ENCODE data around the gene RBM19.

RBM19 gene

GRCh38 chr12:113855998-113856397 is 110.1 kb downstream of the RBM19 start:
- DNase-seq (ENCODE audit: low read depth) = no peak

- DNase-seq (ENCODE audit: low read depth) = no peak
Measured at GRCh38 chr12:113854385-113855142, 111.6 kb downstream of the RBM19 start.

GRCh38 chr12:113853491-113853890 is 112.6 kb downstream of the RBM19 start:
- no peak for DNase-seq (ENCODE audit: low read depth)

GRCh38 chr12:113852695-113853490 is 113.2 kb downstream of the RBM19 start:
- no peak for DNase-seq (ENCODE audit: low read depth)

- no peak for DNase-seq (ENCODE audit: low read depth)
Measured at GRCh38 chr12:113852264-113852663, 113.9 kb downstream of the RBM19 start.

GRCh38 chr12:113850309-113851056 is 115.6 kb downstream of the RBM19 start:
- DNase-seq (ENCODE audit: low read depth) = no peak

GRCh38 chr12:113847856-113848255 is 118.3 kb downstream of the RBM19 start:
- no peak for DNase-seq (ENCODE audit: low read depth)

- no peak for DNase-seq (ENCODE audit: low read depth)
Measured at GRCh38 chr12:113846883-113847755, 119.0 kb downstream of the RBM19 start.

- no peak for DNase-seq (ENCODE audit: low read depth)
Measured at GRCh38 chr12:113845900-113846674, 120.0 kb downstream of the RBM19 start.

GRCh38 chr12:113844495-113845210 is 121.5 kb downstream of the RBM19 start:
- no peak for DNase-seq (ENCODE audit: low read depth)

- DNase-seq (ENCODE audit: low read depth) = no peak
Measured at GRCh38 chr12:113842699-113843098, 123.4 kb downstream of the RBM19 start.

GRCh38 chr12:113841786-113842185 is 124.3 kb downstream of the RBM19 start:
- DNase-seq (ENCODE audit: low read depth) = no peak

- DNase-seq (ENCODE audit: low read depth) = no peak
Measured at GRCh38 chr12:113840401-113841042, 125.6 kb downstream of the RBM19 start.

GRCh38 chr12:113838896-113839295 is 127.2 kb downstream of the RBM19 start:
- DNase-seq (ENCODE audit: low read depth) = no peak

- no peak for DNase-seq (ENCODE audit: low read depth)
Measured at GRCh38 chr12:113837528-113838296, 128.4 kb downstream of the RBM19 start.

GRCh38 chr12:113837084-113837483 is 129.0 kb downstream of the RBM19 start:
- DNase-seq (ENCODE audit: low read depth) = no peak

GRCh38 chr12:113835896-113836295 is 130.2 kb downstream of the RBM19 start:
- DNase-seq (ENCODE audit: low read depth) = no peak

GRCh38 chr12:113835433-113835832 is 130.7 kb downstream of the RBM19 start:
- DNase-seq (ENCODE audit: low read depth) = no peak

- no peak for DNase-seq (ENCODE audit: low read depth)
Measured at GRCh38 chr12:113833422-113833821, 132.7 kb downstream of the RBM19 start.

Data from HS-27A (cell line).